ENCODE measurements around the gene CABLES2. TPM values are rescaled to one million over a fixed set of nuclear protein-coding genes. Genes with fewer than 3 reads are reported as not detected.

The CABLES2 gene
- total RNA-seq, 1 donor from 2014 or later: 1.2 TPM

DNA sequence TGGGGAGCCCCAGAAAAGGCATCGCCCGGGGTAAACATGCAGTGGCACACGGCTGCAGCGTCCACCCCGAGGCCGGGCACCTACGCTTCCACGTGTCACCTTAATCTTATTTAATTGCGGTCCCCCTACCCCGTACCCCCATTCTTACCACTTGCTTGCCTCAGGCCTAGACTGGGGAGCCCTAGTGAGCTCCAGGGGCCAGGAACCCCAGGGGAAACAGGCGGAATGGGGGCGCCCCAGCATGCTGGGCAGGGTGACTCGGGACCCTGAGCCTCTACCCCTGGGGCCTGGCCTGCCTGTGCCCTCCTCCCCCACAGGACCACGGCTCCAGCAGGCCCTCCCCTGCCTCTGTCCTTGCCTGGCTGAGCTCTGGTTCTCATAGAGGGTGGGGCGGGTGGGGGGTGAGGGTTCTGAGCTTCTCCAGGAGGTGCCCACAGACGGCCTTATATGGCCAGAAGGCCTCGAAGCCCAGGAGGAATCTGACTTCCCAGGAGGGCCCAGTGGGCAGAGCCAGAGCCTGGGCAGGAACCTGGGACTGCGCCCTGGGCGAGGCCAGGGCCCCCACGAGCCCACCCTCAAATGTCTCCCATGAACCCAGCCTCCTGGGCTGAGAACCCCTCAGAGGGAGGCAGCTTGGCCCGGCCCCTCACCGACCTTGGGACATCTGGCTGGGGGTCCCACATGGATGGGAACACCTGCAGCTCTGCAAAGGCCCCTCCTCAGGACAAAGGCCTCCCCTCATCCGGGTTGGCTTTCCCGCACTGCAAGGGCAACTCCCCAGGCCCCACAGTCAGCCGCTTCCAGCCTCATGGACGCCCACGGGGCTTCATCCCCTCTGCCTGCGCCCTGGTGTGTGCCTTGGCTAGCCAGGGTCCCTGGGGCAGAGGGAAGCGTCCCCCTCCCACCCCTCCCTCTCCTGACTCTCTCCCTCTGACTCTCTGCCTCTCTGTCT lies 34.8 kb downstream of the CABLES2 start:
- no peak for DNase-seq (ENCODE audit: low read depth, low spot score)

DNA sequence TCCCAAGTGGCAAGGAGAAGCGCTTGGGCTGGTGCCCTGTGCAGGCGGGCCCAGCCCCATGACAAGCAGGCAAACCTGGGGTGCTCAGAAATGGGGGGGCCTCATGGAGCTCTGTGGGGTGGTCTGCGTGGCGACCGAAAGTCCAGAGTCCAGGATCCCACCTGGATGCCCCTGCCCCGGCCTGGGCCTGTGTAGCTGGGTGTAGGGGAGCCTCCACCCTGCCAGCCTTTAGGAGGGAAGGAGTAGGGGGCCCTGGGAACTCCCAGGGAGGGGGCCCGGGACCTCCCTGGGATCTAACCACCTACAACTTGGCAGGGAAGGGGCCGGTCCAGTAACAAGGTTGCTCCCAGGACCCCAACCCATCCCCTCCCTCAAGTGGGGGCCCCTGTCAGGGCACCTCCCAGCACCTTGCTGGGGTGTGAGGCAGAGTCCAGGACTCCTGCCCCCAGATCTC lies 35.5 kb downstream of the CABLES2 start:
- no peak for DNase-seq (ENCODE audit: low read depth, low spot score)

GRCh38 chr20:62370807-62371587 lies 36.1 kb downstream of the CABLES2 start:
- DNase-seq (ENCODE audit: low read depth, low spot score): no peak

DNA sequence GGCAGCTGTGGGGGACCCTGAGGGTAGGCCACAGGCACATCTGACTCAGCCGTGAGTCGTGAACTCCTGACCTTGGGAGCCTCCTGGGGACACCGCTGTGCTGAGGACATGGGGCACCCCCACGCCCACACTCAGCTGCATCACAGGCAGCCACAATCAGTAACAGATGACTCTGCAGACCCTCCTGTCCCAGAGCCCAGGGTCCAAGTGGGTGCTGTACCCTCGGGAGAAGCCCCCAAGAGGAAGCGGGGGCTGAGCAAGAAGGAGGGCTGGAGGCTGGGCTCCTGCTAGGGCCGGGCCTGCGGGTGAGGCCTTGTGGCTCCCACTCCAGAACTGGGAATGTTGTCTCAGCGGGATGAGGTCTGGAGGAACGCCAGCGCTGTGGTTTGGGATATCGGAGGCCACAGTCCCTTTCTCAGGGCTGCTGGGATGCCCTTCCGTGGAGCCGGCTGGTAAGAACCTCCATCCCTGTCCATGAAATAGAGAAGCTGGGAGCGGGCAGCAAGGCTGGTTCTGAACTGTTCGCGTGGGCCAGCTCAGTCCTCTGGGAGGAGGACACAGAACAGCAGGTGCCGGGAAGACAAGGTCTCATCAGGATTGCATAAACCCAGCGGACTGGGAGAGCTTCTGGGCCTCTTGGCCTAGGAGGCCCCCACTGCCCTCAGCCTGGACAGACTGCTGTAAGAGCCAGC lies 36.8 kb downstream of the CABLES2 start:
- no peak for DNase-seq (ENCODE audit: low read depth, low spot score)

DNA sequence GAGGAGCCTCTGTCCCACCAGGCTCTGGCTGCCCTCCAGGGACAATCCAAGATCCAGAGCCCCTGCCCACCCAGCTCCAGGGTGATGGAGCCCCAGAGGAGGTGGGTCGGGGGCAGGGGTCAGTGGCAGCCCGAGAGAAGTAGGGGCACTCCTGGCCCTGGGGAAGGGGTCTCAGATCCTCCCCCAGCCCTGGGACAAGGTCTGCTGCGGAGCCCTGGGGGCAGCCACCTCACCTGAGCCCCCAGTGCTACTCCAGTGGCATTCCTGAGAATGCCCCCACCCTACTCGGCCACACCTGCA lies 37.3 kb downstream of the CABLES2 start:
- no peak for DNase-seq (ENCODE audit: low read depth, low spot score)

DNA sequence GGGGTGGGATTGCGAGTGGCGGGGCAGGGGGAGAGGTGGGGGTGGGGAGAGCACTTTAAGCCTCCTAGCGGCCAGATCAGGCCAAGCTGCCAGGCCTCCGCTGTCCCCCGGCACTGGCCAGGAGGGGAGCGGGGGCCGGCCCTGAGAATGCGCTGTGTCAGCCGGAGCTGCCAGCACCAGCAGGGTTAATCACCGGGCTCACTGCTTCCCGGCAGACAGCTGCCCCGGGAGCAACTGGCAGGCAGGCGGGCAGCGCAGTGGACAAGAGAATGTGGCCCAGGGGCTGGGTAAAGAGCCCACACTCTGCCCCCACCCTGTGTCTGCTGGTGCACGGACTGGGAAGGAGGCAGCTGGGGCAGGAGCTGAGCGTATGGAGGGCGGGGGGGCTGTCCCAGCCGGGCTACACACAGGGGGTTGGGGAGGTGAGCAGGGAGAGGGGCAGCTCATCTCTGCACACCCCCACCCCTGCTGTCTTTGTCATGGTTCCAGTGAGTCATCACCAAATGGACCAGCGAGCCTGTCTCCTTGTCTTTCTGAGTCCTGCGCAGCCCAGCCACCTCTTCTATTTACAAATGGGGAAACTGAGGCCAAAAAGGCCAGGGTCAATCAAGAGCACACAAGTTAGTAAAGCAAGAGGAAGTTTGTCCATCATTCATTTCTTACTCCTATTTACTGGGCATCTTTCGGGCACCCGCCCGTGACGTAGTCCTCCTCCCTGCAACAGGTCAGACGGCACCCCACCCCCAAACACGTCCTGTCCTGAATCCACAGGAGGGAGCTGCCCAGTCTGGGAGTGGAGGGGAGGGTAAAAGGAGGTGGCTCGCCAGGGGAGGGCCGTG lies 37.9 kb downstream of the CABLES2 start:
- DNase-seq (ENCODE audit: low read depth, low spot score): no peak

- DNase-seq (ENCODE audit: low read depth, low spot score): no peak
Measured at GRCh38 chr20:62368392-62368975, 38.6 kb downstream of the CABLES2 start.

- DNase-seq (ENCODE audit: low read depth, low spot score): no peak
Measured at GRCh38 chr20:62367633-62368391, 39.3 kb downstream of the CABLES2 start.

DNA sequence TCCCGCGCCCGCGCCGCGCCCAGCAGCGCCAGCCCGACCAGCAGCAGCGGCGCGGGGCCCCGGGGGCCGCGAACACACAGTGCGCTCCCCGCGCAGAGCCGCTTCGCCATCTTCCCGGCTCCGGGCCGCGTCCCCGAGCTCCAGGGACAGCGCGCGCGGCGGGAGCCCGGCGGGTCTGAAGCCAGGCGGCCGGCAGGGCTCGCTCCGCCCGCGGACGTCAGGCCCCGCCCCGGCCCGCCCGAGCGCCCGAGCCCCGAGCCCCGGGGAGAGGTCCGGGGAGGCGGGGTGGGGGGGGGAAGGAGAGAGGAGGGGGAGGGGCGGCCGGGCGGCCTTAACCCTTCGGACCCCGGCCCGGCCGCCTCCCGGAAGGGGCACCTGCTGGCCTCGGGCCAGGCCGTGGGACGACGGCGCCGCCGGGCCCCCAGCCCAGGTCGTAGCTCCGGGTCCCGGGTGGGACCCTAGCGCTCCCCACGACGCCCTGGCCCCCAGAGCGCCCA lies 39.9 kb downstream of the CABLES2 start, which contains the start of gene LAMA5:
Gene LAMA5, minus strand, starts transcription at position 177 of the 497 bp plus-strand sequence. Its CDS starts 67 bp downstream, at position 110.
- DNase-seq (ENCODE audit: low read depth, low spot score): no peak

GRCh38 chr20:62366370-62367135 lies 40.5 kb downstream of the CABLES2 start:
- no peak for DNase-seq (ENCODE audit: low read depth, low spot score)

GRCh38 chr20:62365814-62366369 lies 41.2 kb downstream of the CABLES2 start:
- DNase-seq (ENCODE audit: low read depth, low spot score): no peak

- no peak for DNase-seq (ENCODE audit: low read depth, low spot score)
Measured at GRCh38 chr20:62364911-62365736, 42.0 kb downstream of the CABLES2 start.

DNA sequence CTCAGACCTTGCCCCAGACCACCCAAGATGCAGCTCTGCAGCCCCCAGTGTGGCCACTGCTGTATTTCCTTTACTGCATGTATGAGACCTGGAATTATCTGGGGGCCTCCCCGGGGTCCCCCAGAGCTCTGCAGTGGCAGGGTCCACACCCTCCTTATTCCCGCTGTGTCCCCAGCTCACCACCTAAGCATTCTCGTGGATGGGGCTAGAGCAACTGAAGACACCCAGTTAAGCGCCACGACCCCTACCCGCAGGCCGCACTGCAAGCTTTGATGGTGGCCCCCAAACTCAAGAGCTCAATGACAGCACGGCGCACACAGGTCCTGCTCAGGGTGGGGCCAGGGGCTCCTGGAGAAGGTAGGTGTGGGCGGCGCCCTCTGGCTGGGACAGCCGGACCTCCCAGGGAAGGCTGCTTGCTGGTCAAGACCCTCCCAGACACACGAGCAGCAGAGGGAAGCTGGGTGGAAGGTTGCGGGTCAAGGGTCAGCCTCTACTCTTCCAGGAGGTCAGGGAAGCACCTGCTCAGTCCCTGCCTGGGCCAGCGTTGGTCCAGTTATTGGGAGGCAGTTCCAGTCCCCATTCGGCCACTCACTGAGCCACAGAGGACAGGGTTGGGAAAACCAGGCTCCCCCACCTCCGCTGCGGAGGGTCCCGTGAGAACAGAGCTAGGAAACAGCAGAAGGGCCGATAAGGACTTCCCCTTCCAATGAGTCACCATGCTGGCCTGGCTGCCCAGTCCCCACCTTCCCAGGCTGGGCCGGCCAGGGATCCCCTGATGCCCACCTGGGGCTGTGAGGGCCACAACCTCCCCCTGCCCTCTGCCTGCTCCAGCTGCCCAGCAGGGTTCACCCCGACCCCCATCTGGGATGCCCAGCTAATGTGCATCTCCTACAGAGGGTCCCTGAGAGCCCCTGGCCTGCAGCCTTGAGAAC lies 42.9 kb downstream of the CABLES2 start:
- peak; percentile 50 for DNase-seq (ENCODE audit: low read depth, low spot score)

DNA sequence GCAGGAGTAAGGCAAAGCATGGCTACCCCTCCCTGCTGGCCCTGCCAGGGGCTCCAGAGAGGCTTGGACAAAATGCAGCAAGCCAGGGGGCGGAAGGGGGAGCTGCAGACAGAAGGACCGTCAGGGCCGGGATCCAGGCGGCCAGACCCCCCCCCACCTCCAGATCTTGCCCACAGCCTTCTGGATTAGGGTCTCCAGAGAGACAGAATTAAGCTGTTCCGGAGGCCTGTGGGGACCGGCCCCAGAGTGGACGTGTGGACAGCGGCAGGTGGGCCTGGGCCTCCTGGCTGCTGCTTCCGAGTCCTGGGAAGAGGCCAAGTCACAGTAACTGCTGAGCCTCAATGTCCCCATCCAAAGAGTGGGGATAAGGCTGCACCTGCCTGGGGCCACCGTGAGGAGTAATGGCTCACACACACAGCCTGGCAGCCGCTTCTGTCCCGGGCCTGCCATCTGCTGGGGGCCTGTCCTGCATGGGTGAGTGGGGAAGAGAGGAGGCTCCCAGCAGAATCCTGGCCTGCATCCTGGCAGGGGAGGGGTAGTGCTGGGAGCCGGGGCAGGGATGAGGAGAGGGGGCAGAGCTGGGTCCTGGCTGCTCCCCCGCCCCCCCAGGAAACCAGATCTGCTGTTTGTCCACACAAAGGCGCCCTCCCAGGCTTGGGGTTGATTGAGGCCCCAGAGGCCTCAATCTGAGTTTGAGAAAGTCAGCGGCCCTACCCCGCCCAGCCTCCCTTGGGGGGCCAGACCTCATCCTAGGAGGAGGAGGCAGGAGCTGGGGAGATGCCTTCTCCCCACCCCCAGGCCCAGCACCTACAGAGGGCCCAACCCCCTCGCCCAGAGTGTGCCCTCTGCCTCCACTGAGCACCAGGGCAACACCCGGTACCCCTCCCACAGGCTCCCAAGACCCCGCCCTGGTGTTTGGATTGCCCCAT lies 43.8 kb downstream of the CABLES2 start:
- no peak for DNase-seq (ENCODE audit: low read depth, low spot score)

GRCh38 chr20:62362590-62362940 lies 44.5 kb downstream of the CABLES2 start:
- DNase-seq (ENCODE audit: low read depth, low spot score): no peak

Data from pulmonary artery endothelial cell (primary cell).